GM19324 (cell line): ENCODE measurements around the gene BPGM.

Experiments used
- ATAC-seq: cut with Tn5 transposase; IDR thresholded peaks from one replicate; pipeline ENCODE4 v1.9.1; 2021; ENCODE audit warnings: mild to moderate bottlenecking, moderate library complexity; ENCODE audit not compliant: unreplicated experiment, low FRiP score

BPGM gene

DNA sequence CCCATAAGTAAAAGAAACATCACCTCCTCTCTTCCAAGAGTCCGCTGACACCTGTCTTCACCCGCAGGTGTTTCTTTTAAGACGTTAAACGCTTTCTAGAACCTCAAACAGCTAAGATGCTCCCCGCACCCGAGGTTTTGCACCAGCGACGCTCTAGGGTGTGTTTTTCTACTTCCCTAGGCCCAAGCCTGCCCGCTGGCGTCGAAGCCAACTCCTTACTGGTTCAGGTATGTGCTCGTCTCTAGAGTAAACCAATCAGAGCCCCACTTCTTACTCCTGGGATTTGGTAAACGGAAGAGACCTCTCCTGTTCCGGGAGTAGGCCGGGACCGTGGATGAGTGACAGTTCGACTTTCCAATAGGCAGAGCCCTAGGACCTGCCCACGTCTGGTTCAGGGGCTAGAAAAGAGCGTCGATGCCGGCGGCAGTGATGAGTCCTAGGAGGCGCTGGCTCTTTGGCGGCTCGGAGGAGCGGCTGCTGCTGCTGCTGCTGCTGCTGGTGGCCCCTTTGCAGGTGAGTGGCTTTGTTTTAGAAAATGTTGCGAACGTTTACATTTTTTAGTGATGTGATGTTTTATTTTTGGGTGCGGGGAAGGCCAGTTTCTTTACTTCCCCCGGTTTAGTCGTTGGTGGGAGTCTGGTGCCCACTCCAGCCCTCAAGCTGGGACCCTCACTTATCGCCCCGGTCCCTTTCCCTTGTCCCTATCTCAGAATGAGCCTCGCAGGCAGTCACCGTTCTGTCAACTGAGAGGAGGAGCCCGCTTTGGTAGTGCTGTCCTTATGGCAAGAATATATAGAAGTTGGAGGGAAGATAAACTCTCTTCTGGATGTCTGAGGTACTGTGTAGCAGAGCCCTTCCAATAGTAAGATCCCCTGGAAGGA, at the start of gene BPGM:
BPGM (plus strand) TSS at position 429 of the 881 bp plus-strand sequence. CDS start 14,655 bp downstream, outside the sequence.
- ATAC-seq = peak; percentile 99

DNA sequence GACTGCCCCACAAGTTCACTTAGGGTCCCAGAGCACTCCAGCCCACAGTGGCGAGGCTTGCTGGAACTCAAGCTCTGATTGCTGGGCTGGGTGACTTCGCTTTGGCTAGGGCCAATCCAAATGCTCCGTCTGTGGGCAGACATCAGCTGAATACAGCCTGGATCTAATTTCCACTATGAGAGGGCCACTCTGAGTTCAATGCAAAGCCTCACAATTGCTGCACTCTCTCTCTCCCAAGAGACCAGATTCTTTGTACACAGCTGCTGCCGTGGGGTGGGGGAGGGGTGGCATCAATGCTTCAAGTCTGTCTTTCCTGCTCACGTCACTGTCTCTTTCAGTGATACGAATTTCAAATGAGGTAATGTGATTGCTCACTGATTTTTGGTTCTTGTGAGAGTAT, 47.3 kb upstream of the BPGM start:
- ATAC-seq = no peak

DNA sequence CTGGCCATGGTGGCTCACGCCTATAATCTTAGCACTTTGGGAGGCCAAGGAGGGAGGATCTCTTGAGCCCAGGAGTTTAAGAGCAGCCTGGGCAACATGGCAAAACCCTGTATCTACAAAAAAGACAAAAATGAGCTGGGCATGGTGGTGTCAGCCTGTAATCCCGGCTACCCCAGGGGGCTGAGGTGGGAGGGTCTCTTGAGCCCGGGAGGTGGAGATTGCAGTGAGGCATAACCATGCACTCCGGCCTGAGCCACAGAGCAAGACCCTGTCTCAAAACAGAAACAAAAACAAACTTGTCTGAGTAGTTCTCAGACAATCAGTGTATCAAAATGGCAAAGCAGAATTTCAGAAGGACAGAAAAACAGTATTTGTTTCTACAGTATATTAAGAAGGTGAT, 45.2 kb upstream of the BPGM start:
- ATAC-seq = no peak

DNA sequence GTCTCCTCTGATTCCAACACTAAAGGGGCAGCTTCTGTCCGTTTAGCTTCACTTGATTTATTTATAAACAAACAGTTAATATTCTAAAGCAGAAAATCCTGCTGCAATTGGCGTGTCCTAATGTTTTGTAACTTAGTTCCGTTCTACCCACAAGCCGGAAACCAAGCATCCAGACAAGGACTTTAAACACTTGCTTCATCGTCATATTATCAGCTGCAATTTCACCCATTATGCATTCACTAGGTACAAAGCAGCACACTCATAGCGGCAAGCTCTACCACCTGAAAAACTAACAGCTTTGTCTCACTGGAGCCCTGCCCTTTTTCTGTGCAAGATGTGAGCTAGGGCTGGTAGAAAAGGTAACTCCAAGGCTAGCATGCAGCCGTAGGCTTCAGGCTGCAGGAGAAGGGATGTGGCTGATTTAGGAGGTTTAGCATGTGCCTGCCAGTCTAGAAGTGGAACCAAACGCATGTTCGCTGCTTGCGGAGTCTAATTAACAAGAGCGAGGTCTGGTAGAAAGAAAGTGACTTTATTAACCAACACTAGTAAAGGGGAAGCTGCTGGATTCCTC, 43.7 kb upstream of the BPGM start:
- no peak for ATAC-seq

DNA sequence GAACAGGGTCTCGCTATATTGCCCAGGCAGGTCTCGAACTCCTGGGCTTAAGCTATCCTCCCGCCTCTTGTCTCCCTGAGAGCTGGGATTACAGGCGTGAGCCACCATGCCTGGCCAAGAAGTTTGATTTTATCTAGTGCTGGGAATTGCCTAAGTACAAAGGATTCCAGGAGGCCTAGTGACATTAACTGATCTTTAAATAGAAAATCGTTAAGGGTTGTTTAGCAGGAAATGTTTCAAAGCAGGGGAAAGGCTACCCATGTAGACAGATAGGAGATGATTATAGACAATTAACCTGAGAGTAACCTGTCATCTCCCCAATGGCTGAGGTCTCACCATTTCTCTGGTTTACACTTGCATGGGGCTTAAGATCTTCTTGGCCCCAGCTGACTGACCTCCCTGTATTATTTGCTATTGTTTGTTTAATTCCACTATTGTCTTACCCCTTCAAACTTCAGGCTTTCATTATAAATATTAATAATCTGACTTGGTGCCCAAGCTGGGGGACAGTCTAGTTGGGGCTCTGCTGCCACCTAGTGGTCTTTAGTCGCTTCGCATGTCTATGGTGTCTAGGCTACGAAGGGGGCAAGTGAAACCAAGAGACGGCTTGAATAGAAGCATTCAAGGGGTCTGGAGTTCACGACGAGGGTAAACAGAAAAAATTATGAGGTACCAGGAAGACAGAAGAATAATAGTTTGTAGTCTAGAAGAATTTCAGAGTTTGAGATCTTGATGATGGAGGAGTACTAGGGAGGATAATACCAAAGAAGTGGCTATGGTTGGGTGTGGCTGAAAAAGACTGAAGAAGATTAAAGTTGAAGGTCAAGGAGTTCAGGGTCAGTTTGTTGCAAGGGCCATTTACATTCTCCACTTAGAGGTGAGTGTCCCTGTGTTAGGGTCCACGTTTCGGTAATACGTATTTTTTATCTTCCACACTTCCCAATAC, 40.4 kb upstream of the BPGM start:
- ATAC-seq = no peak

DNA sequence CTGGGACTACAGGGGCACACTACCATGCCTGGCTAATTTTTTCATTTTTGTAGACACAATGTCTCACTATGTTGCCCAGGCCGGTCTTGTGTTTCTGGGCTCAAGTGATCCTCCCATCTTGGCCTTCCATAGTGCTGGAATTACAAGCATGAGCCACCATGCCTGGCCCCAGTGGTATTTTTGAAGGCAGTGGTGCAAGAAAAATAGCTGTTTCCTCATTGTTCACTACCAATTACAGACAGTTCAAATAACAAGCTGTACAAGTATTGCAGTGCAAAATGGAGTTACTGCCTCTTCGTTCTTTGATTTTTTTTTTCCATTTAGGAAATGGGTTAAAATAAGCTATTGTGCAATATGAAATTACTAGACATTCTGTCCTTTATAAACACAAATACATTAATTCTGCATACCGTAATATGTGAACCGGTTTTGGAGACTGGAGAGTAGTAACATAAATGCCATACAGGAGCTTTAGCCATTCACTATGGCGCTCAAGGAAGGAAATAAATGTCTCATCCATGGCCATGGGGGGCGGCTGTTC, 35.0 kb upstream of the BPGM start:
- ATAC-seq = no peak

DNA sequence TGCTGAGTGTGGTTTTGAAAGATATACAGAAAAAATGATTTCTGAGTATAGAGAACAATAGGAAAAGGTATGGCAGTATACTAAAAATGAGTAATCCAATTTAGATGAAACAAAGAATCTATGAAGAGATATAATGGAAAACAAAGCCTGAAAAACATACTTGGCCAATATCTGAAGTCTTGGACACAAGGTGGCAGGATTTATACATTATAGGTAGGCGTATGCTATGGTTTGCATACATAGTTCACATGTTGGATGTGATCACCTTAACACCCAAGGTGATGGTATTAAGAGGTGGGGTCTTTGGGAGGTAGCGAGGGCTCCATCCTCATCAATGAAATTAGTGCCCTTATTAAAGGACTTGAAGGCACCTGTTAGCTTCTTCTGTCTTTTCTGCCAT, 34.5 kb upstream of the BPGM start:
- ATAC-seq = no peak

DNA sequence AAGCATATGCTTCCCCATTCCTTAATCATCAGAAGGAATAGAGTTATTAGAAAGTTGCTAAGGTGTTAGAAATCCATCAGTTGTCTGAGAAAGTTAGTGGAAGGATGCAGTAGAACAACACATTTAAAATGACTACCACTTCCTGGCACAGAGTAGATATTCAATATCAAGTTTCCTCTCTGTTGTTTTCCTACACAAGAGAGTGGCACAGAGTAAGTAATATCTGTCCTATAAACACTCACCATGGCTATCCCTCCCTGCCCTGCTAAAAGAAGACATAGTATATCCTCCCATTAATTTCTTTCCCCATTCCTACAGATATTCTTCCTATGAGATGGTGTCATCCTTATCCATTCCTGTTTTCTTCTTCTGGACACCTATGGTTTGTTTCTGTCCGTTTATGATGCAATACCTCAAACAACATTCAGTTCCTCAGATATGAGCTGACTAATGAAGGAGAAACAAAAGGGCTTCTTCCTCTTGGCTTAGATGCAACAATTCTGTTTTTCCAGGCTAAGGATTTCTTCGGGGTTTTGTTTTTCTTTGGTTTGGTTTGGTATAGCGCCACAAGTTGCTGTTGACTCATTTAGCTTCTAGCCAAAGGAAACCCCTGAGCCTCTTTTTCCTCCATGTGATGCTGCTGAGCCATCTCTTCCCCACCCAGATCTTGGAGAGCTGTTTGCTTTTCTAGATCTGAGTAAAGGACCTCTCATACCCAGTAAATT, 32.9 kb upstream of the BPGM start:
- no peak for ATAC-seq

DNA sequence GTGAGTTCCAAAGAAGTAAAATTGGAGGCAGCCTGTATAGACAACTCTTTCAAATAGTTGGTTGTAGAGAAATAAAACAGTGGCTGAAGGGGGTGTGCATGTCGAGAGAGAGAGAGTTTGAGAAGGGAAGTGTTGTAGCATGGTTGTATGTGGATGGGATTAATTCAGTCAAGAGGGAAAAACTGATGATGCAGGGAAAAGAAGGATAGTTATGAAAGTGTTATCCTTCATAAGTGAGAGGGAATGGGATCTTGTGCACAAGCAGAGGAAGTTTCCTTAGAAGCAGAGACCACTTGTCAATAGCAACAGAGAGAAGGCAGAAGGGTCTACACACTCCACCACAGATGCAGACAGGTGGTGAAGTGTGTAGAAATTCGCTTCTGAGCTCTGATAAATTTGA, 30.0 kb upstream of the BPGM start:
- ATAC-seq = no peak

DNA sequence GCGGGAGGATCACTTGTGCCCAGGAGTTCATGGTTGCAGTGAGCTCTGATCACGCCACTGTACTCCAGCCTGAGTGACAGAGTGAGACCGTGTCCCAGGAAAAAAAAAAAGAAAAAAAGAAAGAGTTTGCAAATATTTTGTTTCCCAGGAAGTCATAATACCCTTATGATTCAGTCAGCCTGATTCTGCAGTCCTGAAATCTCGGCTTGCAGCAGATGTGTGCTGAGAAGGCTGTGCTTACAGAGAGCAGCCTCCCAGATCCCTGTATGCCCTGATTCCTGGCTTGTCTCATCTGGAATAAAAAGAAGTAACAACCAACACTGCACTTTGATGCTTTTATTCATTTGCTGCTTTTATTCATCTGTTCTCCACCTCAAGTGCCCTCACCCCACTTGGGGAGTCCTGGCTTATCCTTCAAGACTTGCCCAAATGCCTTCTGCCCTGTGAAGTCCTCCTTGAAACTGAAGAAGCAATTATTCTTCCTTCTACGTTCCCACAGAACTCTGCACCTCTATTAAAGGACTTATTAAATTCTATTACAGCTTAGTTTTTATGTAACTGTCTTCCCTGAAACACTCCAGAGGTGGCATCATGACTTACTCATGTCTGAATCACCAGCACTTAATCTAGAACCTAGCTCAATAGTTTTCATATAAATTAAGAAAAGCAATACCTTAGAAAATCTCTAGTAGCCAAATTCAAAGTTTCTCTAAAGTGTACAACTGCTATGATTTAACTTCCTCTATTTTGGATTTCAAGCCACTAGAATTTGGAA, 27.7 kb upstream of the BPGM start:
- no peak for ATAC-seq

DNA sequence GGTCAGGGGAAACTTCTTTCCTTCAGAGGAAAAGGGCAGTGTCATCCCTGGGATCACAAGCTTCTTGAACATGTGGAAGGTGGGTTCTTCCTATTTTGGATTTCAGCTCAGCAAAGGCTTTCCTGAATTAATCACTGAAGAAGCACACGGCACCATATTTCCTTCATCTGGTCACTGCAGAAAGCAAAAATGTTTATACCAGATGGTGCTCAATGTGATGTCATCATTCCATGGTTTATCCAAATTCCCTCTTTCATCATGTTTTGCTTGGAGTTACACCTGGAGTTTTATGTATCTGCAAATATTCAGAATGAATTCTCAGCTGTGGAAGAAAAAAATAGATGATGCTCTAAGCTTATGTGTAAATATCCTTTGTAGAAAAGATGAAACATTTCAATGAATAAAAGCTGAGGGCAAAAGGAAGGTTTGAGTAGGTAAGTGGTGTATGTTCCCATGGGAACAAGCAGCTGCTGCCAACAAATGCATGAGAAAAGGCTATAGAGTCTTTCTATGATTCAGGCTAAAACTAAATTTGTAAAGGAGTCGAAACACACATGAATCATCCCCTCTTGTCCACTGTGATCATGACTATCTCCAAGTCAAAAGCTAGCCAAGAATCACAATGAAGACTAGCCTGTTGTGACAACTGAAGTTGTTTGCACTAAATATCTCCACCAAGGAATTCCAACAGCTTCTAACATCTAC, 26.9 kb upstream of the BPGM start:
- ATAC-seq = no peak

DNA sequence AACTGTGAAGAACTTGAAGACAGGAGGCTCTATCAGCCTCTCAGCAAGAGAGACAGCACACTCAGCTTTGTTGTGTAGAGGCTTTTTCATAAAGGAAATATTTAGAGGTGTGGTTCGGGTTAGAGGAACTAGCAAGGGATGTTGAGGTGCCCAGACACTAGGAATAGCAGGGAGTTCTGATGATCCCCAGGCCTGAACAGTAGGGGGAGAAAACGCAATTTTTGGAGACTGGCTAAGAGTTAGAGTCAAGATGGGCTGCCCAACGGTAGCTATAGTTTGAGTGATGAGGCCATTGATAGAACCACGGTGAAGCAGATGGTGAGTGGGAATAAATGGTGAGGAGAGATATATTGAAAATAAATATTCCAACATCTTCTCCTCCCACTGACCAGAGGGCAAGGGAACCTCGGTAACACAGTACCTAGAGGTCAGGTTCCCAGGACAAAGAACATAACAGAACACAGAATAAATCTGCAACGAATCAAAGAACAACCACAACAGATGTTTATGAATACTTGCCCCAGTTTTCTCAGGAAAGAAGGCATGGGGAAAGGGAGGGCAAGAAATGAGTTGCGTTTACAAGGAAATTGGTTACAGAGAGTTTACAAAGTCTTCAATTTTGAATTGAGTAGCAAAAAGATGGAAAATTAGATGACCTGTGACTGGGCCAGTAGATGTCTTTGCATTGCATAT, 24.2 kb upstream of the BPGM start:
- no peak for ATAC-seq

DNA sequence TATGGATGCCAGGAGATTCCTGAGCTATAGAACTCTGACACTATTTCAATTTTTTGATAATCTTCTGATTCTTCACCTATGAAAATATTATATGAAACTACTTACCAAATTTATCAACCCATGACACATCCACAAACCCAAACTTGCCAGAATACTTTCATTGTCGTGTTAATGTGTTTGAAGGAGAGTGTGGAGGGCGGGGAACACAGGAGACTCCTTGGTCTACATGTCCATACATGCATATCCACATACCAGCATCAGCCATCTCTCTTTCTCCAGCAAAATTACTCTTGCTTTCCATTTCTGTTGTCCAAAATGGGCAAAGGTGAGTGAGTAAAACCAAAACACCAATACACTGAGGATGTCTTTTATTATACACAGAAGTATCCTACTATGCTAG, 23.5 kb upstream of the BPGM start:
- ATAC-seq = no peak

DNA sequence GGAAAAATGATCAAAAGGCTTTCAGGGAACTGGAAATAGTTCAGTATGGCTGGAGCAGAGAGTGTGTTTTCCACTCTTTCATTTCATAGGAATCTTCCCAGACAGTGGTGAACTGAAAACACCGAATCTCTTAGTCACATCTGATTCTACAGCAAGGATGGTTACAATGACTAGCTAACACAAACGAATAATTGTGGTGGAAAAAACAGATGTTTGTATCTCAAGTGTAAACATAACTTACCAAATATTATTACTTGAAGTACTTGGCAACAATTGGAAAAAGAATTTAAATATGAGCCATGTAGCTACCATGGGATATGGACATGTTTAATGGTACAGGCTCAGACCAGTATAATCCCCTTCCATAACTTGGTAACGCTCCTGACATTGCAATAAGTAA, 21.1 kb upstream of the BPGM start:
- ATAC-seq = no peak

DNA sequence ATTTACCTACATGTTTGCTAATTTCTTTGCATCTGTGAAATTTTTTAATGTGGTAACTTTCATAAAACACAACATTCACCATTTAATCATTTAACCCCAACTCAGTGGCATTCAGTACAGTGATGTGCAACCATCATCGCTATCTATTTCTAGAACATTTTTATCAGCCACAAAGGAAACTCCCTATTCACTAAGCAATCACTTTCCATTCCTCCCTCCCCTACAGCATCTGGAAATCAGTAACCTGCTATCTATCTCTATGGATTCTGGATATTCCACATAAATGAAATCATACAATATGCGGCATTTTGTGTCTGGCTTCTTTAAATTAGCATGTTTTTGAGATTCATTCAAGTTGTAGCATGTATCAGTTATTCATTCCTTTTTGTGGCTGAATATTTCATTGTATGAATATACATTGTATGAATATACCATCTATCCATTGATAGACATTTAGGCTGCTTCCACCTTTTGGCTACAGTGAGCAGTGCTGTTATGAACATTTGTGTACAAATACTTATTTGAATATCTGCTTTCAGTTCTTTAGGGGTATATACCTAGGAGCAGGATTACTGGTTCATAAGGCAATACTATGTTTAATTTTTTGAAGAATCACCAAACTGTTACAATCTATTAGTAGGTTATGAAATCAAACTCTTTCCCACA, 19.4 kb upstream of the BPGM start:
- ATAC-seq = no peak

DNA sequence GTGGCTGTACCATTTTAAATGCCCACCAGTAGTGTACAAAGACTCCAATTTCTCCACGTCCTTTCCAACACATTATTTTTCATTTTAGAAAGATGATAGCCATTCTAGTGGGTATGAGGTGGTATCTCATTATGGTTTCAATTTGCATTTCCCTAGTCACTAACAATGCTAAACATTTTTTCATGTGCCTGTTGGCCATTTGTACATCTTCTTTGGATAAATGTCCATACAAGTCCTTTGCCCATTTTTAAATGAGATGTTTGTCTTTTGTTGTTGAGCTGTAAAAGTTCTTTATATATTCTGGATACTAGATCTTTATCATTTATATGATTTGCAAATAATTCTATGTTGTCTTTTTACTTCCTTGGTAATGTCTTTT, 18.9 kb upstream of the BPGM start:
- no peak for ATAC-seq

DNA sequence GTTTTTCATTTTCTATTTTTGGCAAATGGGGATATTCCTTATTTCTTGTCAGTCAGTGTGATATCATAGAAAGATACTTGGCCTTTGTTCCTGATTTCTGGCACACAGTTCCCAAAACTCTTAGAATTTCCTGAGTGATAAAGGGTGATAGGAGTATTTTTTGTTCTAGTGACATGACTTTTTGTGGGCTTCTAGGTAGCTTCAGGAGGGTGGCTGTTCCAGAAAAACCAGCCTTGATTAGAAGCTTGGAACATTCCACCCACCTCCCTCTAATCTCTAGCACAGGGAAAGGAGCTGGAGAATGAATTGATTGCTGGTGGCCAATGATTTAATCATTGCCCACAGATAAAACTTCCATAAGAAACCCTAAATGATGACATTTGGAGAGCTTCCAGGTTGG, 17.2 kb upstream of the BPGM start:
- no peak for ATAC-seq

DNA sequence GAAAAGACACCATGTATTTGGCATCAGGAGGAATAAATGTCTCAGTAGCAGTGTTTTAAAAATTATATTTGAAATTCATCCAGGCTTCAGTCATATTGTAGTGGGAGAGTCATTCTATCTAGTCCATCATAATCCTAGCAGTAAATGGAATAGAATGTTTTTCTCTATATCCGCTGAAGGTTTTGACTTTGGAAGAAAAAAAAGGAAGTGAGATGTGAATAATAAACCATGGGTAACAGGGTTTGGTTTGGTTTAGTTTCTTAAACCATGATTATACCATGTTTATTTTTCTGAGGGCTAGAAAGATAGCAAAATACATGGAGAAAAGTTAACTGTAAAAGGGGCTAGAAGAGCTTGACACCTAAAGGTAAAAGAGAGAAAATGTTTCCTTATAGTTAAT, 16.4 kb upstream of the BPGM start:
- ATAC-seq = no peak
